ENCODE data around the gene AGBL5. TPM values are rescaled to one million over a fixed set of nuclear protein-coding genes. Genes with fewer than 3 reads are reported as not detected.
A peak's percentile ranks its signal among the peaks of the same experiment; 100 is the strongest.

Gene AGBL5
- total and polyA plus RNA-seq, 3 donors from 2014 or later, result 227 to 784 (median 294) TPM

GRCh38 chr2:27059141-27059820 lies 7.8 kb downstream of the AGBL5 start:
- H3K27ac ChIP-seq, result no peak overlapping the region

DNA sequence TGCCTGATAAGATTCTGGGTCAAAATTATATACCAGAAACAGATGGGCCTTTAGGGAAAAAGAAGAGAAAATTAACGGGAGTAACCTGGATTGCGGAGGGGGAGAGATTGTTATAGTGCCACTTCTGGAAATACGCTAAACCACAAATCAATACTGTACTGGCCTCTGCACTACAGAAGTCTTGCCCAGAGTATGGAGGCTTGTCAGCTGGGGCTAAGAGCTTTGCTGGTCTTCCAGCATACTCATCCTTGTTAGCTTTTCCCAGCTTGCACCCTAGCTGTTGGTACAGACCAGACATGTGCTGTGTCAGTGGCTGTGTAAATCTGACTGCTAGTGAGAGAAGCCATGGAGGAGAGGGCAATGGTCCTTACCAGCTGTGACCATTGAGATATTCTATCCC lies 8.9 kb downstream of the AGBL5 start:
- no peaks in the 10 kb centered on the region for H3K36me3 ChIP-seq (ENCODE audit: low read depth, missing control alignments)
- intact Hi-C loops (cut with DNase I; ENCODE audit: low total_unique reads), result no loop called here
- 86 to 87% methylated on average over 3 of the region's 3 CpGs for WGBS, 2 donors

More at GRCh38 chr2:27059141-27059820, 7.8 kb downstream of the AGBL5 start:
- intact Hi-C loops (cut with DNase I; ENCODE audit: low total_unique reads), result no loop called here
- Histone ChIP-seq H3K27me3 (no peaks in the 10 kb centered on the region), H3K4me1 (peaks cover 5% of the 10 kb centered on the region), H3K36me3 (ENCODE audit: low read depth, missing control alignments) (no peaks in the 10 kb centered on the region), H3K9me3 (no peaks in the 10 kb centered on the region), H3K4me3 (no peak overlapping the region)
- TF ChIP-seq CTCF (IDR thresholded peaks at IDR 0.05) (no peak), POLR2A (IDR thresholded peaks at IDR 0.05) (no peak)
- peak; percentile 49 for DNase-seq
- WGBS, 2 donors, result 54 to 55% methylated on average over 15 of the region's 15 CpGs

DNA sequence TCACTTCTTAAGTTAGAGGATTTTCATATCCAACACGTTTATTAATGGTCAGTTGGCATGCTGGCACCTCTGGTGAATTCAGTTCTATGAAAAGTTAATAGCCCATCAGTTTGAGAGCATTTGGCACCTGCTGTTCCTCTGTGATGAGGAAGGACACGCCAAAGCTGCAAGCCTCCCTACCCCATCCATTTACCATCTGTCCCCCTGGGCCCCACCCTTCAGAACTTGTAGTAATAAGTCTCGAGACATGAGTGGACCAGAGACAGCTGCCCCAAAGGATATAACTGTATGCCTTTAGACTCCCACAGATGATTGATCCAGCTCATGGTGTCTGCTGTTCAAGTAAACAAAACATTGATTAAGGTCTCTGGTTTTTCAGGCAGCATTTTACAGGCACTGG lies 13.7 kb downstream of the AGBL5 start:
- no peak for DNase-seq
- no peaks in the 10 kb centered on the region for H3K27me3 ChIP-seq
- H3K27ac ChIP-seq, result no peak overlapping the region
- WGBS, 2 donors, result 74 to 88% methylated on average over 3 of the region's 3 CpGs
- H3K4me1 ChIP-seq, result peaks cover 7% of the 10 kb centered on the region
- no peaks in the 10 kb centered on the region for H3K36me3 ChIP-seq (ENCODE audit: low read depth, missing control alignments)
- H3K9me3 ChIP-seq, result no peaks in the 10 kb centered on the region
- intact Hi-C loops (cut with DNase I; ENCODE audit: low total_unique reads), result no loop called here
- no peak for TF ChIP-seq POLR2A (IDR thresholded peaks at IDR 0.05)
- TF ChIP-seq CTCF (IDR thresholded peaks at IDR 0.05), result no peak
- no peak overlapping the region for H3K4me3 ChIP-seq

More for the DNA sequence above, 8.9 kb downstream of the AGBL5 start:
- no peak overlapping the region for H3K4me3 ChIP-seq
- no peak for TF ChIP-seq POLR2A (IDR thresholded peaks at IDR 0.05)
- TF ChIP-seq CTCF (IDR thresholded peaks at IDR 0.05), result no peak
- no peak overlapping the region for H3K27ac ChIP-seq
- no peaks in the 10 kb centered on the region for H3K27me3 ChIP-seq
- no peak for DNase-seq
- no peaks in the 10 kb centered on the region for H3K9me3 ChIP-seq
- H3K4me1 ChIP-seq, result peaks cover 5% of the 10 kb centered on the region

- Histone ChIP-seq H3K4me1 (peaks cover 21% of the 10 kb centered on the region), H3K9me3 (no peaks in the 10 kb centered on the region), H3K4me3 (no peak overlapping the region), H3K36me3 (ENCODE audit: low read depth, missing control alignments) (no peaks in the 10 kb centered on the region), H3K27ac (no peak overlapping the region), H3K27me3 (no peaks in the 10 kb centered on the region)
- TF ChIP-seq CTCF (IDR thresholded peaks at IDR 0.05), result no peak
- no peak for TF ChIP-seq POLR2A (IDR thresholded peaks at IDR 0.05)
- no peak for DNase-seq
- intact Hi-C loops (cut with DNase I; ENCODE audit: low total_unique reads), result no loop called here
- 88 to 90% methylated on average over 5 of the region's 5 CpGs for WGBS, 2 donors
These were observed 15.9 kb downstream of the AGBL5 start for GRCh38 chr2:27067385-27067784.

DNA sequence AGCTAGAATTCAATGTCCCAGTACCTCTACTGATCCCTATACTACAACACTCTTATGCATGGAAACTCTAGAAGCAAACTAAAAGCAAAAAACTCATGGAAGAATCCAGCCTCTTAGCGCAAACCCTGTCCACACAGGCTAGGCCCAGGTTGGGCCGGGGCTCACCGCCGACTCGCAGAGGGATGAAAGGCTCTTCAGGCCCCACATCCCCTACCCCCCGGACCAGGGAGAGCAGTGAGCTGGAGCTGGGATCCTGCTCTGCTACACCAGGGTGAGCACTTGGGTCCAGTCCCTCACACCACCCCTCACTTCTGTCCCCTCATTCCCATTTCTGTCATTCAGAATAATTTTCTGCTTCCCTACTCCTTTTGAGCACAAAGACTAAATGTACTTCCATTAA lies 18.0 kb downstream of the AGBL5 start:
- no peak overlapping the region for H3K27ac ChIP-seq
- H3K4me3 ChIP-seq, result no peak overlapping the region
- H3K4me1 ChIP-seq, result peaks cover 38% of the 10 kb centered on the region

More for the DNA sequence above, 18.0 kb downstream of the AGBL5 start:
- H3K36me3 ChIP-seq (ENCODE audit: low read depth, missing control alignments), result no peaks in the 10 kb centered on the region
- no peak for DNase-seq
- intact Hi-C loops (cut with DNase I; ENCODE audit: low total_unique reads), result no loop called here
- TF ChIP-seq CTCF (IDR thresholded peaks at IDR 0.05), result no peak
- no peak for TF ChIP-seq POLR2A (IDR thresholded peaks at IDR 0.05)
- H3K9me3 ChIP-seq, result no peaks in the 10 kb centered on the region
- no peaks in the 10 kb centered on the region for H3K27me3 ChIP-seq
- WGBS, 2 donors, result 92 to 93% methylated on average over 6 of the region's 6 CpGs

Measured in testis (tissue), 3 donors.